ENCODE measurements around the gene SPTBN4.

SPTBN4 gene

GRCh38 chr19:40466985-40467734 is at the start of gene SPTBN4:
Gene SPTBN4 (plus strand): TSS chr19:40467001. CDS start chr19:40472622, 5,621 bp downstream.
- CTCF ChIA-PET: interaction anchor here (1.4 to 3.7 kb wide), 4 partner anchors 33 to 168 kb away, joined by 3 to 42 read pairs (median 12); no protein-coding TSS in a partner anchor
- DNase-seq (ENCODE audit: extremely low spot score): no peak
- no peak for TF ChIP-seq CTCF (IDR thresholded peaks at IDR 0.05; ENCODE audit: control extremely low read depth, extremely low read depth, low read depth, missing control alignments)
- POLR2A ChIA-PET: interaction anchor here (1.8 kb wide), 1 partner anchor 41 kb away, joined by 8 read pairs; the partner anchor contains the start of gene SERTAD1

GRCh38 chr19:40417643-40417981 is 49.2 kb upstream of the SPTBN4 start:
- POLR2A ChIA-PET: interaction anchor here (0.8 to 1.2 kb wide), 2 partner anchors 9 to 11 kb away, joined by 4 to 5 read pairs; partner anchors contain the start of gene SERTAD1
- TF ChIP-seq CTCF (IDR thresholded peaks at IDR 0.05; ENCODE audit: control extremely low read depth, extremely low read depth, low read depth, missing control alignments): no peak
- CTCF ChIA-PET: interaction anchor here (0.6 to 2.0 kb wide), 5 partner anchors 10 to 47 kb away, joined by 3 to 10 read pairs (median 3); partner anchors contain the start of gene BLVRB
- DNase-seq (ENCODE audit: extremely low spot score): peak; percentile 20

GRCh38 chr19:40418040-40418439 is 48.8 kb upstream of the SPTBN4 start:
- TF ChIP-seq CTCF (IDR thresholded peaks at IDR 0.05; ENCODE audit: control extremely low read depth, extremely low read depth, low read depth, missing control alignments): no peak
- no peak for DNase-seq (ENCODE audit: extremely low spot score)
- CTCF ChIA-PET: interaction anchor here (0.8 to 4.6 kb wide), 5 partner anchors 10 to 47 kb away, joined by 3 to 30 read pairs (median 3); partner anchors contain the start of gene BLVRB
- POLR2A ChIA-PET: interaction anchor here (0.7 to 1.2 kb wide), 2 partner anchors 8 to 39 kb away, joined by 4 to 11 read pairs; partner anchors contain the start of gene SERTAD1

- no peak for TF ChIP-seq CTCF (IDR thresholded peaks at IDR 0.05; ENCODE audit: control extremely low read depth, extremely low read depth, low read depth, missing control alignments)
- POLR2A ChIA-PET: interaction anchor here (0.6 to 1.4 kb wide), 3 partner anchors 9 to 376 kb away, joined by 3 to 6 read pairs (median 3); partner anchors contain the start of genes C19orf47 and PLD3
- CTCF ChIA-PET: interaction anchor here (1.6 to 6.3 kb wide), 4 partner anchors 11 to 46 kb away, joined by 4 to 42 read pairs (median 21); partner anchors contain the start of genes BLVRB and SPTBN4
- DNase-seq (ENCODE audit: extremely low spot score): no peak
Observed at GRCh38 chr19:40419066-40419612, 47.7 kb upstream of the SPTBN4 start.

- DNase-seq (ENCODE audit: extremely low spot score): no peak
- POLR2A ChIA-PET: interaction anchor here (0.5 to 1.8 kb wide), 7 partner anchors 10 to 375 kb away, joined by 3 to 11 read pairs (median 5); partner anchors contain the start of genes C19orf47 and PLD3
- CTCF ChIA-PET: interaction anchor here (0.9 to 6.3 kb wide), 16 partner anchors 8 to 215 kb away, joined by 3 to 42 read pairs (median 6); partner anchors contain the start of genes BLVRB, C19orf47 and SPTBN4
- no peak for TF ChIP-seq CTCF (IDR thresholded peaks at IDR 0.05; ENCODE audit: control extremely low read depth, extremely low read depth, low read depth, missing control alignments)
Observed at GRCh38 chr19:40419780-40420179, 47.0 kb upstream of the SPTBN4 start.

GRCh38 chr19:40420451-40420765 is 46.4 kb upstream of the SPTBN4 start:
- no peak for DNase-seq (ENCODE audit: extremely low spot score)
- TF ChIP-seq CTCF (IDR thresholded peaks at IDR 0.05; ENCODE audit: control extremely low read depth, extremely low read depth, low read depth, missing control alignments): no peak
- CTCF ChIA-PET: interaction anchor here (0.8 to 6.3 kb wide), 26 partner anchors 9 to 358 kb away, joined by 3 to 42 read pairs (median 4); partner anchors contain the start of genes BLVRB, C19orf47, RAB4B and SERTAD3
- POLR2A ChIA-PET: interaction anchor here (0.5 to 1.8 kb wide), 15 partner anchors 8 to 329 kb away, joined by 3 to 12 read pairs (median 4); partner anchors contain the start of genes BLVRB, C19orf47 and PLD3
